LNCaP clone FGC (cell line): Measurements from ENCODE around the gene PLEKHG7.
"Not testable (repeated sequence)": the region's sequence is repeated elsewhere in the genome, so short reads cannot be mapped to it uniquely, and the experiment has no call there.

ENCODE experiments used
- DNase-seq: peaks from one replicate; pipeline ENCODE4 v3.0.0-alpha.2; 2011; ENCODE audit warnings: low read depth
- H3K4me3 ChIP-seq: 2 replicates; pipeline ENCODE4 v1.5.1; 2011; ENCODE audit warnings: mild to moderate bottlenecking, low read depth, low read length, control low read depth
- CTCF ChIP-seq: IDR thresholded peaks from 2 replicates; pipeline ENCODE4 v1.5.1; 2012; ENCODE audit warnings: mild to moderate bottlenecking; ENCODE audit not compliant: control insufficient read depth, insufficient read depth; ENCODE audit errors: extremely low read depth

The PLEKHG7 gene

GRCh38 chr12:92740411-92740810 is 37.6 kb downstream of the PLEKHG7 start:
- DNase-seq: no peak
- no peak for TF ChIP-seq CTCF

GRCh38 chr12:92743026-92743425 is 40.2 kb downstream of the PLEKHG7 start:
- no peak for TF ChIP-seq CTCF
- H3K4me3 ChIP-seq: no peak overlapping the region
- DNase-seq: no peak

More at GRCh38 chr12:92740411-92740810, 37.6 kb downstream of the PLEKHG7 start:
- H3K4me3 ChIP-seq: no peak overlapping the region

- TF ChIP-seq CTCF: no peak
- no peak overlapping the region for H3K4me3 ChIP-seq
- no peak for DNase-seq
Measured at GRCh38 chr12:92745856-92746550, 43.2 kb downstream of the PLEKHG7 start.

GRCh38 chr12:92747151-92747550 is 44.4 kb downstream of the PLEKHG7 start:
- no peak overlapping the region for H3K4me3 ChIP-seq
- no peak for DNase-seq
- TF ChIP-seq CTCF: no peak

- DNase-seq, H3K4me3 ChIP-seq: not testable (repeated sequence)
Measured at GRCh38 chr12:92749691-92750090, 46.9 kb downstream of the PLEKHG7 start.

GRCh38 chr12:92753976-92754885 is 51.4 kb downstream of the PLEKHG7 start:
- TF ChIP-seq CTCF: no peak
- no peak for DNase-seq
- H3K4me3 ChIP-seq: no peak overlapping the region

- H3K4me3 ChIP-seq: no peak overlapping the region
- TF ChIP-seq CTCF: no peak
- no peak for DNase-seq
Measured at GRCh38 chr12:92756898-92757596, 54.3 kb downstream of the PLEKHG7 start.
